Measurements from ENCODE around the gene HLCS.

Gene HLCS

DNA sequence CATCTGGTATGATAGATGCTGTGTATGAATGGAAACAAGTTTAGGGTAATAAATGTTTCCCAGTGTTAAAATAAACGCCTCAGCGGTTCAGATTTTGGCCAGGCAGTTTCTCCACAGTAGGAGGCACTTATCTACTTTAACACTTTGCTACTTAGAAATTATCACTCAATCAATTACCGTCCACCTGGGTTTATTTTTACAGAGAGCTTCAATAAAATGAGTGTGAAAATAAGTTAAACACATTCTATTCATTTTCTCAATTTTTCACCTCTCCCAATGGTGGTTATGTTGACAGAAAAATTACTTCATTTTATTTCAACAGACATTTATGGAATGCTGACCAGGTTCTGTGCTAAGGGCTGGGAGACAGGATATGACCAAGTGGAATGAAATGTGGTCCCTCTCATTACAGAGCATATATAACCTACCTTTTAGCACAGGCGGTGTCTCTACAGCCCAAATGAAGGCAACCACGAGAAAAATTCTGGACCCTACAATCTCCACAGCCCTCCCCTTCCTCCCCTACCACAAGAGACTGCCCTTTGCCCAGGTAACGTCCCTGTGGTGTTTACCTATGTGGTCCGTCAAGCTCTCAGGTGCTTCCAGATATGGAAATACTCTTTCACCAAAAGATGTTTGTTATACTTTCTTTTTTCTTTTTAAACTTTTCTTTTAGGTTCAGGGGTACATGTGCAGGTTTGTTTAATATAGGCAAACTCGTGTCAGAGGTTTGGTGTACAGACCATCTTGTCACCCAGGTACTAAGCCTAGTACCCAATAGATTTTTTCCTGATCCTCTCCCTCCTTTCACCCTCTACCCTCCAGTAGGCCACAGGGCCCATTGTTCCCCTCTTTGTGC lies 105.5 kb downstream of the HLCS start:
- DNase-seq (ENCODE audit: low read depth, low spot score): no peak
- no peak overlapping the region for H3K4me3 ChIP-seq (ENCODE audit: low read length)

DNA sequence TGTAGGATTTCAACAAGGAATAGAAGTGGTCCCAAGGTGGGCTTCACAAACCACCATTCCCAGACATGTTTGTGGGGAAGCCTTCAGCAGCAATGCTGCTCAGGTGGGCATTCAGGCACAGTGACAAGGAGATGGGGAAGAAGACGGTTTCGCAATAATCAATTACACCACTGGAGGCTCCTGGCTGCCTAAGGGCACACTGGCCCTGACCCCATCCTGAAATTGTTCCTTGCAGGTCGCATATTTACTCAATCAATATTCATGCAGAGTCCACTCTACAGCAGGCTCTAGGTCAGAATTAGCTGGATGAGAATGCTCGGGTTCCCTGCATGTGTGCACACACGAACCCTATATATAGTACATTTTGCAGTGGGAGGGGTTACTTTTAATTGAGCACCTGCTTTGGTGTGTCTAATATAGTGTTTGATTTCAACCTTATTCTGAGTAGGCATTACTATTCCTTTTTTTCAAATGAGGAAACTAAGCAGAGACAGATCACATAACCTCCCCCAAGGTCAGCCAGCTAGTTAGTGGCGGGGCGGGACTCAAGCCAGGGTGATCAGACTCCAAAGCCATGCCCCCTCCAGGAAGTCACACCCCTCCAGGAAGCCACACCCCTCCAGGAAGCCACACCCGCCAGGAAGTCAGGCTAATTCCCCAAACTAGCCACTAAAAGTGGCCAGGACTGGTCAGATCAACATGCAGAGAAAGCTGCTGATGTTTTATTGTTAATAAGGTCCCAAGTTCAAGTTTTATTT lies 106.5 kb downstream of the HLCS start:
- peak; percentile 5 for DNase-seq (ENCODE audit: low read depth, low spot score)
- no peak overlapping the region for H3K4me3 ChIP-seq (ENCODE audit: low read length)

DNA sequence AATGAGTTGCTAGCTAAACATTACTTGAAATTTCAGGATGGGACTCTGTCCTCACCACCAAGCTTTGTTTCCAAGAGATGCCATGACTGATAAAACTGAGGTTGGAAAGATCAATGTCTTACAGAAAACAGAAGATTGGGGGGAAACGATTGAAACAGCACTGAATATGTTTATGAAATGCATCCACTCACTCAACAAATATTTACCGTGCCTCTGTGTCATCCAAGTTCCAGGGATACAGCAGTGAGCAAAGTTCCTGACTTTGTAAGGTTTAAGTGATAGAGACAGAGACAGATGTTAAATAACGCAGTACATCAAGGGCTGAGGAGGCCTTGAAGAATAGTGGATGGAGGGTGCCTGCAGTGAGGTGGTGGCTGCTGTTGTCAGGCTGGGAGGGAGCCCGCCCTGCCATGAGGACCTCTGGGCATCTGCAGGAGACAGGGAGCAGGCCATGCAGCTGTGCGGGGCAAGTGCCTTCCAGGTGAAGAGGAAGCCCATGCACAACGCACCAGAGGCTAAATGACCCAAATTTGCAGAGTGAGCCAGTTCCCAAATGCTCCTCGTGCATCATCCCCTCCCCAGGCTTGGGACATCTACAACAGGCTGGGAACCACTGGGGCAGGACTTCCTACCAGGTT lies 108.0 kb downstream of the HLCS start:
- H3K4me3 ChIP-seq (ENCODE audit: low read length): no peak overlapping the region
- DNase-seq (ENCODE audit: low read depth, low spot score): no peak

DNA sequence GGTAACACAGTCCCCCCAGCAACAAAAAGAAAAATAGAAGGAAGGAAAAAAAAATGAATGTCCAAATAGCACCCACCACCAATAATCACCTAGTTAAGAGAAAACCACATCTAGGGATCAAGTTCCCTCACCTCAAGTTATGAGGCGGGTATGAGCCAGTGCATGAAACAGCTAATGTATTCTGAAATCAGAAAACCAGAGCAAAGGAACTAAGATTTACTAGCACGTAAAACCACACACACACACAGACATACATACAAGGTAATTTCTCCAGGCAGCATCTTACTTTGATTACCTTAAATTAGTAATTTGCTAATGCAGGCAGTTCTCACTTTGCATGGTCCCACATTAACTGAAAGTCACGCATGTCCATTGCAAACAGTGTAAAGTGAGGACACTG lies 109.8 kb downstream of the HLCS start:
- no peak for DNase-seq (ENCODE audit: low read depth, low spot score)
- H3K4me3 ChIP-seq (ENCODE audit: low read length): no peak overlapping the region

DNA sequence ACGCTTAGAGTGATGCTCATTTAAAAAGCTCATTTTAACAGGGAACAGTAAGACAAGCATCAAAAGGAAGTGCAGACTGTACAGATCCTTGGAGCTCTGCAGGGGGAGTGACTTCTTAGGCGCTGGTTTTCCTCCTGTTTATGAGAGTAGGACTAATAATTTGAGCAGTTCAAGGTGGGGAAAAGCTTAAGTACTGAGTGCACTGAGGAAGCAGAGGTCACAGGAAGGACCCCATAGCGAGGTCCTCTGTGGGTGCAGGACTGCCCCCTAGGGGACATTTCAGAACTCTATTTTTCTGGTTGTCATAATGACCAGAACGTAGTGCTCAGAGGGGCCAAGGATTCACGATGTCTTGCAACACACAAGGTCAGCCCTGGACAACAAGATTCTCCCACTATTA lies 112.1 kb downstream of the HLCS start:
- peak; percentile 41 for DNase-seq (ENCODE audit: low read depth, low spot score)
- no peak overlapping the region for H3K4me3 ChIP-seq (ENCODE audit: low read length)

DNA sequence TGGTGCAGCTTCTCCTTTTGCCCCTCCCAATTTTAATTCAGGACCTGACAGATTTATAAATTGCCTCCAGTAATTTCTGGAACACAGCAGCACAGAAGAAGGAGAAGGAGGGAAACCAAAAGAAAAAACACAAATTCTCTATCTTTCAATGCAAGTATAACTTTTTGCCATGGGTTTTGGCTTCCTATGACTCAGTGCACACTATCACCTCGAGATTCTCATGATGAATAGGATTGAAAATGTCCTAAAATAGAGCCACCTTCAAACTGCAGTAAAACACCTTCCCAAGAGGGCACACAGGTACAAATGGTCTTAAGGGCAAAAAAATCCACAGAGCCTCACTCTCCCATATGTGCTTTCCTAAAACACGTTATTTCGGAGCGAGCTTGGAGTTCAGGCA lies 113.6 kb downstream of the HLCS start:
- H3K4me3 ChIP-seq (ENCODE audit: low read length): no peak overlapping the region
- DNase-seq (ENCODE audit: low read depth, low spot score): no peak

DNA sequence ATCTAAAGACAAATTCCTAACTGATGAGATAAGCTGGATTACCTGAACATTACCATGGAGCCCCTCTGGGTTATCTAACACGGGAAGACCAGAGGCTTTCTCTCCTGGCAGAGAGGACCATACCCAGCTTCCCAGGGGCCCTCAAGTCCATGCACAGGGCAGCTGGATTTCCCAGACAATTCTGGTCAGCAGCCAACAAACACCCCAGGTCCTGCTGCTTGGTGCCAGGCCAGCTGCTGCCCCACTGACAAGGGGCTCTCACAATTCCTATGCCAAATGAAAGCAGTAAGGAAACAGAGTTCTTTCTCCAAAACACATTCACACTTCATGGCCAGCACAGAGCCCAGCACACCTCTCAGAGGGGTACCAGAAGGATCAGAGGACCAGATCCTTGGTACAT lies 114.2 kb downstream of the HLCS start:
- no peak for DNase-seq (ENCODE audit: low read depth, low spot score)

DNA sequence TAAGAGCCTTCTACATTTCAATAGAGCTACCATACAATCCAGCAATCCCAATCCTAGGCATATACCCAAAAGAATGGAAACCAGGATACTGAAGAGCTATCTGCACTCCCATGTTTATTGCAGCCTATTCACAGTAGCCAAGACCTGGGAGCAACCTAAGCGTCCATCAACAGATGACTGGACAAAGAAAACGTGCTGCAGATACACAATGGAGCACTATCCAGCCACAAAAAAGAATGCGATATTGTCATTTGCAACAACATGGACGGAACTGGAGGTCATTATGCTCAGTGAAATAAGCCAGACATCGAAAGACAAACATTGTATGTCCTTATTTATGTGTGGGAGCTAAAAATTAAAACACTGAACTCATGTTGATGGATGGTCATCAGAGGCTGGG lies 115.3 kb downstream of the HLCS start:
- DNase-seq (ENCODE audit: low read depth, low spot score): no peak

More for the DNA sequence above, 114.2 kb downstream of the HLCS start:
- no peak overlapping the region for H3K4me3 ChIP-seq (ENCODE audit: low read length)

DNA sequence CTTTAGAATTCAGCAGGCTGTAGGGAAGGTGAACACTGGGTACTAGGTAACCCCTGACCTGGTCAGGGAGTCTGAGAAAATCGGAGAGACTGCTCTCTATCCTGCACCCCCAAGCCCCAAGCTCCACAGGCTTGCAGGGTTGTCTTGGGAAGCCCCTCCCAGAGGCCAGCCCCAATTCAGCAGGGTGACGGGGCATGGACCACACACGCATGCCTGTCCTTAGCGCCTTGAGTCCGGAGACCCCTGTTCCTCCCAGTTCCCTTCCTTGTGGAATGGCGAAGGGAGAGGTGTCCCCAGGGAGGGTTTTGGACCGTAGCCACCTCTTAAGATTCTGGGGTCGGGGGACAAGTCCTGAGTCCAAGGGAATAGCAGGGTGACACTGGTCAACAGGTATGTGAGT lies 116.1 kb downstream of the HLCS start:
- H3K4me3 ChIP-seq (ENCODE audit: low read length): no peak overlapping the region

More for the DNA sequence above, 115.3 kb downstream of the HLCS start:
- no peak overlapping the region for H3K4me3 ChIP-seq (ENCODE audit: low read length)

DNA sequence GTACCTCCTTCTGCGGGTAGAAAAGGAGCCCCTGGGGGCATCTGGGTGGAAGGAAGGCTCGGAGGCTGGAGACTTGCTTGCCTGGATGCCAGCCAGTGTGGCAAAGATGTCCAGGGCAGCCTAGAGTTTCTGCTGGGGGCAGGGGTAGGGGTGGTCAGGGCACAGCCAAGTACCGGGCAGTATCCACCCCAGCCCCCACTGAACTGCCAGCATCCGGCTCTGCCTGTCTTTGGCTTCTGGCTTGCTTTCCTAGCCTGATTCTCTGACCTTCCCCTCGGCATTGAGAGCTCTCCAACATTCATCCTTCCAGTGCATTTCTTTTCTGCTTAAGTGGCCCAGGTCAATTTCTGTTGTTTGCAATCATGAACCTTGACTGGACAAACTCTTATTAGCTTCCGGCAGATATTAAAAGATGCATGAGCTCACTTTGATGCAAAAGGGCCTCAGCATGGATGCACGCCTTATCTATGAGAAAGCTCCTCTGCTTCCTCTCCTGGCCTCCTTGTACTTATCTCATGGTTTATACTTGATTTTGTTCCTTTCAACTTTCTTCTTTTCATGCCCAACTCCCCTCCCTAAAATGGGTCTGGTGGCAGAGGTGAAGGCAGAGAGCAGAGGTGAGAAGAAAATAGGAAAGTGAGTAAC lies 116.9 kb downstream of the HLCS start:
- no peak for DNase-seq (ENCODE audit: low read depth, low spot score)
- no peak overlapping the region for H3K4me3 ChIP-seq (ENCODE audit: low read length)

More for the DNA sequence above, 116.1 kb downstream of the HLCS start:
- no peak for DNase-seq (ENCODE audit: low read depth, low spot score)

DNA sequence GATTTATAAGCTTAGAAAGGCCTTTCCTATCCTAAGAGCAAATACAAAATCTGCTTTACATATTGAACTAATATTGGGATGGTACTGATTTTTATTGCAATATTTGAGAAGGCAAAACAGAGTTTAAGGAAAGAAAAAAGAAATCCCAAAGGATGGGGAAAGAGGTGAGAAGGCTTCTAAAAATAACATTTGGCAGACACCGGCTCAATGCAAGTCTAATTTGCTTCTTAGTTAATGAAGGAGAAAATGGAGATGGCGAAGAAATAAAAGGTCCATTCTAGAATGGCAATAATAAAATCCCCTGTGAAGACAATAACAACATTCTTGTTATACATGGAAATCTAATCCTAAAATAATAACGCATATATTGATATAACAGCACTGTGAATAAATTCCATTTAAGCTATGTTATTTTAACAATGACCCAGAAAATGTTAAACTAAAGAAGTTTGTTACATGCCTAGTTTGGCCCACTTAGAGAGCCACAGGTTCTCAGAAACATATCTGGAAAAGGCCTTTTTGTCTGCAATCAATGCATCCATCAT lies 117.7 kb downstream of the HLCS start:
- no peak overlapping the region for H3K4me3 ChIP-seq (ENCODE audit: low read length)
- DNase-seq (ENCODE audit: low read depth, low spot score): no peak

DNA sequence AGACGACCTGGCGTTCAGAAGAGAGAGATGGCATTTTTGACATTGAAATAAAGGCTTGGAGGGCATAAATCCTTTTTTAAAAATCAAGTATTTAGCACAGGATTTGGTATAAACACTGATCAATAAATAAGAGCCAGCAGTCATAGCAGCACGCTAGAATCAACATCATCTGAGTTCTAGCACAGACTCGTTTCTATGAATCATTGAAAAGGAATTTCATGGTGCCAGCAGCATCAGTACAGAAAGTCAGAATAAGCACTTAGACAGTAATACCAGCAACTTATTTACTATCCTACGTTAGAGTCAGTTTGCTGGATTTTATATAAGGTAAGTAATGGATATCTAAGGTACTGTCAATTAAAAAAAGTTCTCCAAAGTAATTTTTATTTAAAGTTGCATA lies 119.3 kb downstream of the HLCS start:
- DNase-seq (ENCODE audit: low read depth, low spot score): no peak

DNA sequence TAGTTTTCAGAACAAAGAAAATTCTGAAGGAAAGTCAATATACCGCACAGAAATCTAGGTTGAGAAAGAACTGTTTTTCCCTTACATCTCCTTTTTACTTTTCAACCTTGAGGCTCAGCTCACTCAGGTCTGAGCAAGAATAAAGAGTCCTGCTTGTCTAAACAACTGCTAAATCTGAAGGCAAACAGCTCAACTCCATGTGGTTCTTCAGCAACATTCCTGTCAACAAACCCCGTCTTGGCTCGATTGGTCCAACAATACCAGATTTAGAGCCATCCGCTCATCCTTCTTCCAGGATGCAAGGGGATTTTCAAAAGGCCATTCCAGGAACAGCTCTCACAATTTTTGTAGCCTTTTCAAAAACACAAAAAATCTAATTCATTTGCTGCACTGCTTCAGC lies 119.8 kb downstream of the HLCS start:
- no peak for DNase-seq (ENCODE audit: low read depth, low spot score)
- H3K4me3 ChIP-seq (ENCODE audit: low read length): no peak overlapping the region

More for the DNA sequence above, 119.3 kb downstream of the HLCS start:
- H3K4me3 ChIP-seq (ENCODE audit: low read length): no peak overlapping the region

DNA sequence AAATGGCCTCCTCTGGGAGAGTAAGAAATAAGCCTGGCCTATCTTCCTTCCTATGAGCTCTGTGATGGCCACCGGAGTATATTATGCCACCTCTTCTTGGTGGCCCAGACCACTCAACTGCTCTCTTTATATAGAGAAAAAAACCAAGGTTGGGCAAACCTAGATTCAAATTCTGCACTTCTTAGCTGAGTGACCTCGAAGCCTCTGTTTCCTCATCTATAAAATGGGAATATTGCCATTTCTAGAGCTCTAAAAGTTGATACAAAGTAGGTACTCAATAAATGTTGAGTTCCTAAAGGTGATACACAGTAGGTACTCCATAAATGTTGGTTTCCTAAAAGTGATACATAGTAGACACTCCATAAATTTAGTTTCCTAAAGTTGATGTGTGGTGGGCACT lies 120.7 kb downstream of the HLCS start:
- no peak overlapping the region for H3K4me3 ChIP-seq (ENCODE audit: low read length)

DNA sequence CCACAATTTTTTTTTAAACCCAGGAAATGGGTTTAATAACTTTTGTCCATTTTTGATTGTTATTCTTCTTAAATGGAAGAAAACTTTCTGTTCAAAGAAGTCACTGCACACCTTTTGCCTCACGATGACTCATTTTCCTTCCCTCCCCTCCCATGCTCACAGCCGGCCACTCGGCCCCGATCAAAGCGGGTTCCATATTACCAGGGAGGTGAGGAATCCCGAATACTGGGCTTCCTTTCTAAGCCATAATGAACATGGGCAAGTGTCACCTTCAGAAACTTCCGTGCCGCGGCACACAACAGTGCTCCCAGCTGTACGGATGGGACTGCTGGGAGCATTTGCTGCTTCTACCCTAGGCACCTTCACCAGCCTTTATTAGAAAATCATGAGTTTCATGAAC lies 121.4 kb downstream of the HLCS start:
- no peak for DNase-seq (ENCODE audit: low read depth, low spot score)
- no peak overlapping the region for H3K4me3 ChIP-seq (ENCODE audit: low read length)

More for the DNA sequence above, 120.7 kb downstream of the HLCS start:
- DNase-seq (ENCODE audit: low read depth, low spot score): no peak

DNA sequence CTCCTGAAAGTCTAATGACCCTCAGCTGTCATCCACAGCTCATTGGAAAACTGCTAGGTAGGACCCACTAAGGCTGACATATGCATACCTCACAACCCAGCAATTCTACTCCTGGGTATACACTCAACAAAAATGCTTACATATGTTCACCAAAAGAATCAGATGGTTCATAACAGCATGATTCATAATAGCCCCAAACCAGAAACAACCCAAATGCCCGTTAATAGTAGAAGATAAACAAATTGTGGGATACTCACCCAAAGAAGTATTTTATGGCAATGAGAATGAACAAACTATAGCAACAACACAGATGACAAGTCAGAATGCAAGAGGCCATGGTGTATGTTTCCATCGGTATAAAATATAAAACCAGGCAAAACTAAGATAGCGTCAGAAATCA lies 124.6 kb downstream of the HLCS start:
- DNase-seq (ENCODE audit: low read depth, low spot score): no peak
- no peak overlapping the region for H3K4me3 ChIP-seq (ENCODE audit: low read length)

DNA sequence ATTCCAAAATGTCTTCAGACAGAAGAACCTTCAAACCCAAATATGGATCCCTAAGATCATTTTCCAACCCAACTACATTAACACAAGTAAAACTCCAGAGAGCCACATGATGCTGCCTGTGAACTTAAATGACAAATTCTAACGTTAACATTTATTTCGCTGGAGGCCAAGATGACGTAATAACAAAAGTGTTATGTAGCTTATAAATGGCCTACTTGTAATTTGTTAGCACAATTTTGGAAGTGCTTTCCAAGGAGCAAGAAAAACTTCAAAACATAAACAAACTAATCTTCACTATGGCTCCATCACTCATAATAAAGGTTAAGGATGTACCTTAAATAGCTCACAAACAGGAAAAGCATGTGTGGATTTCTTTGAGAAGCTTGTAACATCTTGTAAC lies 126.7 kb downstream of the HLCS start:
- no peak for DNase-seq (ENCODE audit: low read depth, low spot score)
- H3K4me3 ChIP-seq (ENCODE audit: low read length): no peak overlapping the region

DNA sequence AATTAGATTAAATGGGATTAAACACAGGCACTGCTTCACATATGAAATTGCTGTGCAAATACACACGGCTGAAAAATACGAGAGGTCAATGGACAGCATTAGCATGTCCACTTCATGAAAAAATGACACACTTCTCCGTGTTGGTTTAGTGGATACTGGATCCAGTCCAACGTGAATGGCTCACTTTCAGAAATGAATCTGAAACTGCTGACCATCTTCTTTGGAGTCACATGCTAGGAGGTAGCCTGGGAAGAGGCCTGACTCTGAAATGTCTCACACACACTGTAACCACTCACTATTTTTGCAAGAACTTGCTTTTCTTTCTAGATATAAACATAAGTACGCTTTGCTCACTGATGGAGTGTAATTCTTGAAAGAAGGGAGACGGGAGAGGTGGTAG lies 127.3 kb downstream of the HLCS start:
- DNase-seq (ENCODE audit: low read depth, low spot score): no peak
- no peak overlapping the region for H3K4me3 ChIP-seq (ENCODE audit: low read length)

DNA sequence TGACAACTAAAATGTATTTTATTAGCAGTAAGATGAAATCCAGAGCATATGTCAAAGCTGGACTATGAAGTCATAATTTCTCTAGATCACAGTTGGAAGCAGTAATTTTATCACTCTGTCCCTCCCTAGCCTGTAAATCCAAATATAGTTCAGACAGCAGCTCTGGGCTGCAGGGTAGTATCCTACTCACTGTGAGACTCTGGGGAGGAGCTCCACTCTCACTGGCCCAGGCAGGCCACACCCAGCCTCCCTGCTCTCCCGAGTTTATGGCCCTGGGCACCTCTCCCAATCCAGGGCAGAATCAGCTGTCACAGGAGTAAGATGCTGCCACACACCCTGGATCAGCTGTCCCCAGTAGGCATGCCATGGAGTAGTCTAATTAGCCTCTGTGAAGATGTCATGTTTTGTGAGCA lies 131.1 kb downstream of the HLCS start:
- H3K4me3 ChIP-seq (ENCODE audit: low read length): no peak overlapping the region
- no peak for DNase-seq (ENCODE audit: low read depth, low spot score)

Data from Jurkat, Clone E6-1 (cell line).